ENCODE measurements around the gene PARD3.

Gene PARD3

DNA sequence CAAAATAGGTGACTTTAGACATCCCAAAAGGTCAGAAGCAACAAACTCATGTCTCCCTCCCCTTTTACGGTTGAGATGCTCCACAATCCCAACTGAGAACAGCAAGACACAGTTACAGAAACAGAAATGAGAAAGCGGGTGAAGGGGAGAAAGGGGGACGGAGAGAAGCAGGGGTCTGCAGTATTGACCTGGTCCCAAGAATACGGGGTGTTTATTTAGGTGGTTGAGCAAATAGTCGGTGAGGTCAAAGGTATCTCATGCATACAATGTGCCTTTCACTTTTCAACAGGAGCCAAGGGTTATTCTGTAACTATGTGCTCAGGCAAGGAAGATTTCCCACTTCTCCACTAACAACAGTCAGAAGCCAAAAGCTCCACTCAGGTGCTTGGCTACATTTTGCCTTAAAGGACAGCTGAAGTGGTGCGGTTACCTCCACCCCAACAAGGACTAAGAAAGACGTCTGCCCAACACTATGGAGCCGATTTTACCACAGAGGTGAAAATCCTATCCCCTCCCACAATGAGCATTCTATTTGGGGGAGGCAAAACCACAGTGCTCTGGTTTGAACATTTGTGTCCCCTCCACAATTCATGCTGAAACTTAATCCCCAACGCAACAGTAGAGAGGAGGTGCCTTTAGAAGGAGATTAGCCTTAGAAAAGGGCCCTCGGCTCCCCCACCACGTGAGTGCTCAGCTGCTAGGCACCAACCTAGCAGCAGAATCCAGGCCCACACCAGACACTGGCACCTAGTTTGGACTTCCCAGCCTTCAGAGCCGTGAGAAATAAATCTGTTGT lies 77.9 kb downstream of the PARD3 start:
- no peak for DNase-seq

DNA sequence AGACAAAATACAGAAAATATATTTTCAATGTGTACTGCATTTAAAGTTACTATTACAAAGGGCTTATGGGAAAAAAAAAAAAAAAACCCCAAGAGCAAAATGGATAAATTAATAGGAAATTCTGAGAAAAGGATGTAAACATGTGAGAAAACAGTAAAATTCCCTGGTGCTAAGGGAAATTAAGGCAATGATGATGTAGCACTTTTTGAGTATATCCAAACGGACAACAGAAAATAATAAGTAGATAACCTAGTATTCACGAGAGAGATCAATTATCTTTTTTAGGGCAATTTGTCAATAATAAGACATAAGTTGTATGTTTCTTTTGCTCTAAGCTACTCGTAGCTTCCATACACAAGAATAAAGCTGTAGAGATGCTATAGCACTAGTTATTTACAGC lies 80.2 kb downstream of the PARD3 start:
- DNase-seq, result no peak

DNA sequence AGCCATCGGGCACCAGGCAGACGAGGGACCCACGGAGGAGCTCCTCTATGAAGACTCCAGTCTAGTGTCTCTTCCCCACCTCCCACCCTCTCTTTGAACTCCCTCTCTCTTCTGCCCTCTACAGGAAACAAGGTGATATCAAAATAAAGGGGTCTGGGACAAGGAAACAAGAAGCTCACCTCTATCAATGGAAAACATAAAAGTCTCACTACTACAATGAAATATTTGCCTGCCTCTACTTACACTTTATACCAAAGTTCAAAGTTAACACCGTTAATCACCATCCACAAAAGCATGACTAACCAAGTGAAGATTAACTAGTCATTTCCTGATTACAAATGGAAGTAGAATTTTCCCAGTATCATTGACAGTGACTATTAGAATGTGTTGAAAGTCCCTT lies 82.2 kb downstream of the PARD3 start:
- DNase-seq, result no peak

DNA sequence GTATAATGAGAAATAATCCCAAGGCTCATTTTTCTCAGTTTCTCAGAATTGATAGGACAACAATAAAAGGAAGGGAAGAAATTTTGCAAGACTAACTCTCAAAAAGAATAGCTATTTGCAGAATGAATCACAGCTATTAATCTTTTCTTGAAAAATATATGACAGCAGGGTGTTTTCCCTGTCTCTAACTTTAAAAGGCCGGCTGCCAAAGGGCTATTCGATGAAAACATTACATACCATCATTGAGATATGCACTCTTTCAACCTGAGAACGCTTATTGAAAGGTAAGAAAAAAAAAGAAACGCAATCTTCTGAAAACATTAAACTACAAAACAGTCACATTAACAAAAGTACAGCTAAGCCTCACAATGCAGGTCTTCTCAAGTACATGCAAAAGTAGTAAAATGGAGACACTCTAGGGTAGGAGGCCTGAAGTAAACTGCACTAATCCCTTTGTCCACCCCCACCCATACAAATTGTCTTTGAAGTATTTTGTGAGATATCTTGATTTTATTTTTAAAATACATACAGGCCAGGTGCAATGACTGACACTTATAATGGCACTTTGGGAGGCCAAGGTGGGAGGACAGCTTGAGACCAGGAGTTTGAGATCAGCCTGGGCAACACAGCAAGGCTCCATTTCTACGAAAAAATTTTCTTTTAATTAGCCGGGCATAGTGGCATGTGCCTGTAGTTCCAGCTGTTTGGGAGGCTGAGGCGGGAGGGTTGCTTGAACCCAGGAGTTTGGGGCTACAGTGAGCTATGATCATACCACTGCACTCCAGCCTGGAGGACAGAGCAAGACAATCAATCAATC lies 83.0 kb downstream of the PARD3 start:
- no peak for DNase-seq

DNA sequence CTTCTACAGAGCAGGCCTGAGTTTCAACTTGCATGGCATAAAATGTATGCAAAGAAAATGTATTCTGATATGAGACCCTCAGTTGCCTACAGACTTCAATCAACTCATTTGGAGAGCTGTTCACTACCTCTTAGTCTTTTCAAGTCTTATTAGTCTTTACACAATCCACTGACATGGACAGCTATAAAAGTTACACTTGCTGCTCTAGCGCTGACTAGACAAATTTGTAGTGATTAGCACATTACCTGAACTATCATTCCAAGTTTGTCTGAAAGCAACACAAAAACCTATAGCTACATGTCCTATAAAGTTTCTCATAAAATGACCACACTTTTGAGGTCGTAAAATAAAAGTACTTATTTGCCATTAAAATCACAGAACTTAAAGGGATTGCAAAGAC lies 83.9 kb downstream of the PARD3 start:
- DNase-seq, result no peak

DNA sequence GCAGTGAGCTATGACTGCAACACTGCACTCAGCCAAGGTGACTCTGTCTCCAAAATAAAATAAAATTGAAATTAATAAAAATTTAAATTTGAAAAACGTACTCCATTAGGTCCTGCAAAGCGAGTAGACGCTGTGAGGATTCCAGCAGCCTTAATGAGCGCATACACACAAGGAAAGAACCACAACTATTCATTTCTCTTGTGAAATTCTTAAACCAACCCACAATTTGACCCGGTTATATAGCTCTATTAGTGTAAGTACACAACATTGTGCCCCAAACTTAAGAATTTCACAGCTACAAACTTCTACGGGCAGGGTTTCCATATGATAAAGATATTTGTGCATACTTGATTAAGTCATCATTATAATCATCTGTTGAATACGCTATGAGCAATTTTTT lies 84.4 kb downstream of the PARD3 start:
- DNase-seq, result no peak

DNA sequence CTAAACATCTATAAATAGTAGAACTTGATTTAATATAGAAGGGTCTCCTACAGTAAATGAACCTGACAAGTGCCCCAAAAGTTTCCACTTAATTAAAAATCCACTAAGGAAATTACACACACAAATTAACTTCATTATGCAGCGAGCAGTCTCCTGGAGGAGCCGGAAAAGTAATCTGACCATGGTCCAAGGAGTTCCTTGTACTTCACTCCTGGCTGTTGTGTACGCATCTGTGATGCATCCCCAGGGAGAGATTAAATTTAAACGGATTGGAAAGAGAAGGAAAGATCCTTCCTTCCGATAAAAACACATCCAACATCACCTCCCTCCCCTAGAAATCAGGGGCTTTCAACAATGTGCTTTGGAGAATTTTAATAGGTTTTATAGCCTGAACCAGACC lies 85.5 kb downstream of the PARD3 start:
- no peak for DNase-seq

DNA sequence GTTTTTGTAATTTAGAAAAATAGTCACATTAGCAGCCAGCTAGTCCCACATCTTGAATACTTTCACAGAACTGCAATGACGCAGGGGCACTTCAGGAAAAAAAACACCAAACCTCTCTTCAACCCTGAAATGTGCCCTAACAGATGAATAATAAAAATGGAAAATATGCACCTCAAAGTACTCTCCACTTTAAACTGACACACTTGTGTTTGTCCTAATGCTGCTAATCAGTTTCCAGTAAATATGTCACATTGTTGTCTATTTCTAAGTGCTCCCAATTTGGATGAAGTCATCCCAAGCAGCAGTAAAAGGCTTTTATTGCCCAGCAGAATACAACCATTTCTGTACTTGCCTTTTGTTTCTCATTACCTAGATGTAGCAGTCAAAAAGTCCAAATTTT lies 86.7 kb downstream of the PARD3 start:
- DNase-seq, result no peak

DNA sequence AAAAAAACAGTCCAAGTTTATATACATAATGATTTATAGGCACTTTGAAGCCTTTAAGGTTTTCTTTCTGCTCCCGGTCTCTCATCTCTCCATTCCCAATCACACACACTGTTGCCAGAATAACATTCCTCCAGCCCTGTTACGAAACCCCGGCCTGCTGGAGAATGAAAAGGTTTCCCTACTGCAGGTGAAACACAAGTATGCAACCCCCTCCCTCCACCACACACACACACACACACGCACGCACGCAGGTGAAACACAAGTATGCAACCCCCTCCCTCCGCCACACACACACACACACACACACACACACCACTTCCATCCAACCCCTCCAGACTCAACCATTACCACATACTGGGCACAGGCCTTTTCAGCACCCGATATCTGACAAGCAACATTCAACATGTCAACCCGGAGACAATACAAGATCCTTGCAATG lies 87.5 kb downstream of the PARD3 start:
- no peak for DNase-seq

DNA sequence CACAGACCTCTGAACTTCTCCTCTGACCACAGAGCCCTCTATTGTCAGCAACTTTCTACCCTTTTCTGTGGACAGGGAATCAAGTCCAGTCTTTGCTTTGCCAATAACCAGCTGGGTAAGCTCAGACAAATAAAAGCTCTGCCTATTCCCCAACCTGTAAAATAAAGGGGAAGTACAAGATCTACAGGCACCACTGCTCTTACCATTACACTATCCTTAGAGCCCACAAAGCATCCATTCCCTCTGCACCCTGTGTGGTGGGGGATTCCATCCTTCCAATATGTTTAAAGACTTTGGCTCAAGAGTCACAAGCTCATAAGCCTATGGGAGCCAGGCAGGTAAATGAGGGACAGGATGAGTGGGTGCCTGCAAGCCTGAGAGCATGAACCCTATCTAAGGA lies 88.2 kb downstream of the PARD3 start:
- no peak for DNase-seq

DNA sequence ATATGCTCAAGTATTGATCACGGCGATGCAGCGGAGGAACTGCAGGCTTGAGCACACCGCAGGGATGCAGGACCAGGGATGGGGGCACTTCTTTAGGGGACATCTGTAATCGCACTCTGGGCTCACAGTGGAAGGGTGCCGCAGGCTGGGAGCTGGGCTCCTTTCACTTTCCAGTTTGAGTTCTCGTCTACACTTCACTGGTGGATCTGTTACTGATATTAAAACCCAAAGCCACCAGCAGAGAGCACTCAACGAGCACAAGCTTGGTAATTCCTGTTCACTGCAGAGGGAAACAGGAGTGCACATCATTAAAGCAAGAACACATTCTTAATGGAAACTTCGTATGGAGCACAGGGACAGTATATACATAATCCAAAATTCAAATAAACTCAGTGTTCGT lies 91.3 kb downstream of the PARD3 start:
- peak; percentile 9 for DNase-seq

DNA sequence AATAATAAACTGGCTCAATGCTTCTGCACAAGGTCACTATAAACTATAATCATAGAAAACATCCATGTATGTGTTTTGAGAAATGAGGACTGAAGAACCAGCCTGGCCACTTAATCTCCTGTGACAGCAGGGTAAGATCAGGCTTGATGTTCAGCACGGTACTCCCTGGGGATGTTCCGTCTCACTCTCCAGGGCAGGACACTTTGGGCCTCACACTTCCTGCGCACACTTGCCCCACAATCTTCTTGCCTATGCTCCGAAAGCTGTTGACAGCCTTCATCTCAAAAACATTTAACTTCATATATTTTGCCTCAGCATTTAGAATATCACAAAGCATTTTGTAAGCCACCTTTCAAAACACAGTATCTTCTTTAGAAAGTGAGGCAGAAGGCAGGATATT lies 92.7 kb downstream of the PARD3 start:
- DNase-seq, result no peak

DNA sequence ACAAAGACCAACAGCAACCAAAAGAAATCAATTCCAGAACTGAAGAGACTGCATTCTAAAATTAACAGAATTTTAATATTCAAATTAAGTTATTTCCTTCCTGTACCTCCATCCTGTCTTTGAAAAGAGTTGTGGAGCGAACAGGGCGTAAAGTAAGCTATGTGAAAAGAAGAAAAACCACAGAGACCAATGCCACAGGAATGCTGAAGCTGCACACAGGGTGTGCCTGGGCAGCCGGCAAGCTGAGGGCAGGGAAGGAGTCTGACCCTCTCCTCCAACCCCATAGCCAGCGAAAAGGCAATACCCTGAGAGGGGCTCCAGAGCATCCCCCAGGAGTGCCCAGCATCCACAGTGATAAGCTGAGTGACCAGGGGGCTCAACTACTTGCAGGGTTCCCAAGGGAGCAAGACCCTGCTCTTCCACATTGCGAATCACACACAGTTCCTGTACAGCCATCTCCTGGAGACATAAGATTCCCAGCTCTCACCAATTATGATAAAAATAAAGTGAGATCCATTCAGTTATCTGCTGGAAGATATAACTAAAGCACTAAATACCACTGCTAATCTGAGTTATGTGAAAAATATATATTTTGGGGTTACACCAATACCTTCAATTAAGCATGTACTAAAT lies 93.8 kb downstream of the PARD3 start:
- DNase-seq, result no peak

DNA sequence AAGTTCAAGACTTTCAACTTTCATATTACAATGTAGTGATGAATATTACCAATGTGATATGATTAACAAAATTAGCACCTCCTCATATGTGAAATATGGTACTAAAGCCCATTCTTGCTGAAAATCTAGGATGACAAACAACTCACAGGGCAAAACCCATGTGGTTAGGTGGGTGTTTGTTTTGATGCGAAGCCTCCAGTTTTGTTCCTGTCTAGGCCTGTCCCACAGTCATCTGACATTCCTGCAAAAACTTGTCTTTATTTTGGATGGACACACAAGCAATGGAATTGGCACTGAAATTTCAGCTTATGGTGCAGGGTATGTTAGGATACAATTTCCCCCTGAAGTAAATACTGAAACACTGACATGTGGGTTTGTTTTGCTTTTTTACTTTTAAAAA lies 95.3 kb downstream of the PARD3 start:
- no peak for DNase-seq

DNA sequence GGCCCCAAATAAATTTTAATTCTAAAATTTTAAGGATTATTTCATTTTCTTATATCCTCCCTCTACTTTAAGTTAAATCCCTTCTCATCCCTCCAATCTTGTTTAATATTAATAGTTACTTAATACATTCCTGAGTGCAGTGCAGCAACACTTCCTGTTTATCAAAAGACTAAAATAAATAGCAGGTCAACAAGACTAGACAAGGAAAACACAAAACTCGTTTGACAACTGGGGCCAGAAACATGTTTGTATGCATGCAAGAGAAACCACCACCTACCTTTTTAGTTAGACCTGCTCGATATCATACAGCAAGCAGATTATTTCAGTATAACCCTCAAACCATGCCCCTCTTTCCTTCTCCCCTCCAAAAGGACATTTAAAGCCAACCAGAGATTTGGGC lies 95.8 kb downstream of the PARD3 start:
- no peak for DNase-seq

DNA sequence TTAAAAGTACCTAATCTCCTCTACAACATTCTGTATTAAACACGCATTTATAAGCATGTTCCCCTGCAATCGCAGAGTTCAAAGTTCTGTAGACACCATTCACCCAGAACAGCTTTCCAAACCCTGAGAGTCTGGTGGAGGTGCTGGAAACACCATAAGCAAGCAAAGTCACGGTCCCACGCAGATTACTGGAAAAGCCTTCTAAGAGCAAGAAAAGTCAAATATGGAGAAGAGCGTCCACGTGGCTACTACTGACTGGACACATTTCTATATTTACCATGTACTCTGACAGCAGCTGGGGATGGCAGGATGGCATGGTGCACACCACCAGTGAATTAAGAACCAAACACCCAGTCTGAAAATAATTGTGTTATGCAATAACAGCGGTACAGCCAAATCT lies 97.7 kb downstream of the PARD3 start:
- no peak for DNase-seq

DNA sequence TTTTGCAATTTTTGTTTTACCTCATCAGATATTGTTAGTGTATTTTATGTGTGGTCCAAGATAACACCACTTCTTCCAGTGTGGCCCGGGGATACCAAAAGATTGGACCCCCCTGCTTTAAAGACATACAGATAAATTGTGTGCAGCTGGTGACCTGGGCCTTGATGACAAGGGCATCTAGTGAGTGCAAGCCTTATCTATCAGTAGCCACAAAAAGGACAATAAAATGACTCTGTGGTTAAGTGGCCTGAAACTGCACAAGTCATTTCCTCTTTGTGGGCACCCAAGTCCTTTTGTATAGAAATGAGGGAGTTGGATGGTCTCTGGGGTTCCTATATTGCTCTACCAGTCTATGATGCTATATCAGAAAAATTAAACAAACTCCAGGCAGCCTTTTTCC lies 98.1 kb downstream of the PARD3 start:
- DNase-seq, result no peak

DNA sequence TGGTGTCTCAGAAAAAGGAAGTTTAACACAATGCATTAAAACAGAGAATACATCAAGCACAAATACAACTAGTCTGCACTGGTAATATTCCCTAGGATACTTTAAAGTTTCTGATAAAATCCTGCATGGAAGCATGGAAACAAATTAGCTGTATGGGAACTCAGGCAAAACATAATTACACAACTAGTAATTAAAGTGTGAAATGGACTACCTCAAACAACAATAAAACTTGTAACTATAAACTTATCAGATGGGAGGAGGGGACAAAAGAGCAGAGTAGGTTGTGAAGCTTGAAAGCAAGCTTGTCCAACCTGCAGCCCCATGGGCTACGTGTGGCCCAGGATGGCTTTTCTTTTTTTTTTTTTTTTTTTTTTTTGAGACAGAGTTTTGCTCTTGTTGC lies 98.9 kb downstream of the PARD3 start:
- no peak for DNase-seq

DNA sequence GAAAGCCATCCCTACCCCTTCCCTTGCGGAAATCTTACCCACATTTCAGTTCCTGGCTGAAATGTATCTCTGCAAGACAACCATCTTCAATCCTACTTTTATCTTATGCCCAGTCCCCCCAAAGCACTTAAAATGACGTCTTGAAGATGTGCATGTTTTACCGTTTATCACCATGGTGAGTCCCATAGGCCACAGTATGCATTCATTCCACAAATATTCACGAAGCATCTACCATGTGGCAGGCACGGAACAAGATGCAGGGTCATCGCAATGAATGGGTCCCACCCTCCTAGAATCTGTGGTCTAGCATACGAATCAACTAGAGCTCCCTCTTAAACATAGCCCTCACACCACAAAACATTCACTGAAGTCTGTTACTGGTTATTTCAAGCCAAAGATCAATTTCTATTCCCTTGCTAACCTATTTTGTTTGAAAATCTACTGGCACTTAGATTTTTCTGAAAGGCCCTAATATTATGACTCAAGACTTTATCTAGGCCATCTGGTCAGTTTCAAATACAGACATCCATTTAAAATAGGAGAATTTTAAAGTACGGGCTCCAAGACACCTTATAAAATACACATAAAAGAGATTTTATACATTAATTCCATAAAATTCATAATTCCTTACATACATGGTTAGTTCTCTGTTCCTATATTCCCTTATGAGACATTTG lies 99.4 kb downstream of the PARD3 start:
- no peak for DNase-seq

DNA sequence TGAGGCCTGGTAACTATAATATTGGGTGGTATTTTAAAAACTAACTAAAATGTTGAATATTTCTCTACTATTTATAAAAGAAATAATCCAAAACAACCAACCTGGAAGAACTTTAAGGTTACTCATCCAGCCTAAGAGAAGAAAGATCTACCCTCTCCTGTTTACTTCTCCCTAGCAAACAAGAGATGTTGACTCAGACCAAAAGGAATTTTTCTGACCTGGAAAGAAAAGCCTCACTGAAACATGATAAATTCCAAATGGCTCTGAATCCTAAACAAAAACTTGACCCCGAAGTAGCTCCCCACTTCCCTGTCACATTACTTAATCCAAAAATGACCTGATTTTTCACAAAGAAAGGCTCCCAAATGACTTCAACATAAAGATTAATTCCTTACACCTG lies 101.2 kb downstream of the PARD3 start:
- no peak for DNase-seq

DNA sequence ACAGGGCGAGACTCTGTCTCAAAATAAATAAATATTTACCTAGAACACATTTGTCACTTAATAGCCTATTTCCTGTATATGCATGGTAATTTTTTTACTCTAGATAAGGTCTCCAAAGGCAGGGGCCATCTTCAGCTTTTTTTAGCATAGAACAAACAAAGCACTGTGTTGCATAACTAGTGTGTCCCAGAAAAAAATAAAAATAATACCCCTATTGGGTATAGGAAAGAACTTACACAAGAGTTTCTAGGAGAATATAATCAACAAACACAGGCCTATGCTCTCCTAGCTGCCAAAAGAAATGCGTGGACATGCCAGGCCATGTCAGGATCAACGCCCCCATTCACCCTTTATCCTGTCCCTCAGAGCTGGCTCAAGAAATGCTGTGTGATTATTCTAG lies 103.6 kb downstream of the PARD3 start:
- DNase-seq, result no peak

DNA sequence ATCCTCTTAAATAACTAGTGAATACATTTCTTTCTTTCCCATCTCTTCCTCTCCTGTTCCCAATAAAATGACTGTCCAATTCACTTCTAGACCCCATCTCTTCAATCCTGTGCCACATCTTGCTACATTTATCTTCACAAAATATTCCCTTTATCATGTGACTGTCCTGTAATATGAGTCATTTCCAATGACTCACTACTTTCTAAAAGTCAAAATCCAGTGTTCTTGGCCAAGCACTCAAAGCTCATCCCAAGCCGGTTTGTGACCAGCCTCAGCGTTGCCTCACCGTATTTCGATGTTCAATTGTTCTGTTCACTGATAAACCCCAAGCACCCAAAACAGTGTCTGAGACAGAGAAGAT lies 104.7 kb downstream of the PARD3 start:
- DNase-seq, result no peak

DNA sequence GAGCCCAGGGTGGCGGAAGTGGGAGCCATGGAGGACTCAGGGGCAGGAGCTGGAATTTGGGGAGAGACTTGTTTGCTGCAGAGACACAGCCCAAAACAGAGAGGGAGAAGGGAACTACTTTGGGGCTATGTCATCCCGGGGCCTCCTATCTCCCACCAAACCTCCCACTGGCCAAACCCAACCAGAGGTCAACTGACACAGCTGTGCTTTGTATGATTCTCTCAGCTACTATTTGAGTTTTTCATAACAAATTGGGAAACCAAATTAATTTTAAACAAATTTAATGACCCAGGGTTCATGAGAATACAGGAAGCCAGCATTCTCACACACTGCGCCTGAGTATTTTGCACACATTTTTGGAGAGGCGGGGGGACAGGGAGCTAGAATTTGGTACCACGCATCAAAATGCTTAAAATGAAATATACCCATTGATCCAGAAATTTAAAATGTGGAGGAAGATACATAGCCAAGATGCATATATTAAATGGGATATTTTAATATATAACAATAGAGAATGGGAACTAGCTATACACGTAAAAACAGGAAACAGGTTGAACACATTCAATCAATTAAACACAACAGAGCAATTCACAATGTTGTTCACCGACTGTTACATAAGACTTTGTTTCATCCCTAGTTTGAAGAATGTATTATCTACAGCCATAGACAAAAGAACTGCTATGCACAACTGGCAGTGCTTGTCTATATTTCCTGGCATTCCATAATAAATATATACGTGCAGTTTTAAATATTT lies 105.3 kb downstream of the PARD3 start:
- no peak for DNase-seq

Data from NCI-H510A treated with DMSO at 0.1 percent for 48 hours (cell line).